Hepatocyte (in vitro differentiated cells): ENCODE results near the gene PIKFYVE.

Experiments
- EZH2 ChIP-seq: fragments of 200-600 bp; sonication (generic); IDR thresholded peaks from 2 replicates; pipeline ENCODE4 v1.6.1; 2016; ENCODE audit warnings: antibody characterized with exemption, mild to moderate bottlenecking, borderline replicate concordance
- TF ChIP-seq, protein P1 (sequence below): fragments of 200-600 bp; sonication (generic); IDR thresholded peaks from 2 replicates; pipeline ENCODE4 v1.5.1; 2016; ENCODE audit warnings: antibody characterized with exemption, mild to moderate bottlenecking; ENCODE audit not compliant: poor library complexity

DNA sequence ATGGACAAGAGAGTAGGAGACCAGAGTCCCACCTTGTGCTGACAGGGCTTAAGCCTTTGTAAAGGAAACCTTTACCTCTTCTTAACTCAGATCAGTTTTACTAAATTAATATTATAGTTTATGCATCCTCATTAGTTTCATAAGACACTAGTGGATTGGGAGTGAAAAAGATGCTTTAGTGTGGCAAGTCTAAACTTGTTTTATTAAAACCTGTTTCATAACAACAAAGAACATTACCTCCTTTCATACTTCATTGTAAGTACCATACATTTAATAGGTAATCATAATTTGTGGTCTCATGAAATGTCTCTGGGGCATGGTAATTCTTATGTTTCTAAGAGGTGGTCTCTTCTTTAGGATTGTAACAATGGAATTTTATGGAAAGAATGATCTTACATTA lies 63.4 kb downstream of the PIKFYVE start:
- TF ChIP-seq, protein P1, sequence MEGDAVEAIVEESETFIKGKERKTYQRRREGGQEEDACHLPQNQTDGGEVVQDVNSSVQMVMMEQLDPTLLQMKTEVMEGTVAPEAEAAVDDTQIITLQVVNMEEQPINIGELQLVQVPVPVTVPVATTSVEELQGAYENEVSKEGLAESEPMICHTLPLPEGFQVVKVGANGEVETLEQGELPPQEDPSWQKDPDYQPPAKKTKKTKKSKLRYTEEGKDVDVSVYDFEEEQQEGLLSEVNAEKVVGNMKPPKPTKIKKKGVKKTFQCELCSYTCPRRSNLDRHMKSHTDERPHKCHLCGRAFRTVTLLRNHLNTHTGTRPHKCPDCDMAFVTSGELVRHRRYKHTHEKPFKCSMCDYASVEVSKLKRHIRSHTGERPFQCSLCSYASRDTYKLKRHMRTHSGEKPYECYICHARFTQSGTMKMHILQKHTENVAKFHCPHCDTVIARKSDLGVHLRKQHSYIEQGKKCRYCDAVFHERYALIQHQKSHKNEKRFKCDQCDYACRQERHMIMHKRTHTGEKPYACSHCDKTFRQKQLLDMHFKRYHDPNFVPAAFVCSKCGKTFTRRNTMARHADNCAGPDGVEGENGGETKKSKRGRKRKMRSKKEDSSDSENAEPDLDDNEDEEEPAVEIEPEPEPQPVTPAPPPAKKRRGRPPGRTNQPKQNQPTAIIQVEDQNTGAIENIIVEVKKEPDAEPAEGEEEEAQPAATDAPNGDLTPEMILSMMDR: no peak
- no peak for TF ChIP-seq EZH2
